Measurements from ENCODE around the gene HOXB4. TPM values are rescaled to one million over a fixed set of nuclear protein-coding genes. Genes with fewer than 3 reads are reported as not detected.

The HOXB4 gene
- total and polyA plus RNA-seq, 5 donors from 2014 or later = 0.16 to 2.9 (median 0.18) TPM; not detected in 2

DNA sequence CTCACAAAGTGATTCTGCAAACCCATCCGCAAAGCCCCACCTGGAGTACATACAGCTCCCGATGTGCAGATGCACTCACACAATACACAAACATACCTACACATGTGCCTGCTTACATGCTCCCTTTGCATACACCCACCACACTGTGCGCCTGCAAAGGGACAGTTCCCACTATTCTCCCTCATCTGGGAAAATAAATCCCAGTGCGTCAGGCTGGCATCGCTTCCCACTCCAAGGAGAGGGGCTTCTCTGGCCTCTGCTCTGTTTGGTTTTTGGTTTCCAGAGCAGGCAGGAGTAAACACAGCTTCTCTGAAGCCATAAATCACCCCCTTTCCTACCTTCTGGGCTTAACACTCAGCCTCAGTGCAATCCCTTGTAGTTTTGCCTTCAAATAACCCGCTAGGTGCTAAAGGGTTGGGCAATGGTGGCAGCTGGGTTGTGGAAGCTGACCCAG, 14.7 kb downstream of the HOXB4 start:
- Histone ChIP-seq H3K27me3 (ENCODE audit: control insufficient read depth, insufficient read depth, low read length) (peaks cover 3% of the 10 kb centered on the region), H3K27ac (ENCODE audit: insufficient read depth, low read length, poor library complexity, severe bottlenecking) (no peak overlapping the region), H3K4me1 (ENCODE audit: control insufficient read depth, insufficient read depth, low read length, poor library complexity, severe bottlenecking) (no peaks in the 10 kb centered on the region), H3K36me3 (ENCODE audit: control insufficient read depth, insufficient read depth, low read length) (no peaks in the 10 kb centered on the region), H3K4me3 (ENCODE audit: low read depth, low read length) (no peak overlapping the region), H3K9me3 (ENCODE audit: control insufficient read depth in 2 of 2, low read length in 2 of 2) (no peaks in the 10 kb centered on the region)
- Mint-ChIP-seq H3K4me3 (no peak overlapping the region), H3K36me3 (peaks cover 5% of the 10 kb centered on the region), H3K4me1 (peaks cover 0 to 14% (median 2%) of the 10 kb centered on the region in 4 donors), H3K9me3 (no peaks in the 10 kb centered on the region), H3K27me3 (peaks cover 9% of the 10 kb centered on the region), H3K27ac (no peak overlapping the region)
- DNase-seq (no peak), ATAC-seq (ENCODE audit: low read depth in 2 of 2) (no peak)

DNA sequence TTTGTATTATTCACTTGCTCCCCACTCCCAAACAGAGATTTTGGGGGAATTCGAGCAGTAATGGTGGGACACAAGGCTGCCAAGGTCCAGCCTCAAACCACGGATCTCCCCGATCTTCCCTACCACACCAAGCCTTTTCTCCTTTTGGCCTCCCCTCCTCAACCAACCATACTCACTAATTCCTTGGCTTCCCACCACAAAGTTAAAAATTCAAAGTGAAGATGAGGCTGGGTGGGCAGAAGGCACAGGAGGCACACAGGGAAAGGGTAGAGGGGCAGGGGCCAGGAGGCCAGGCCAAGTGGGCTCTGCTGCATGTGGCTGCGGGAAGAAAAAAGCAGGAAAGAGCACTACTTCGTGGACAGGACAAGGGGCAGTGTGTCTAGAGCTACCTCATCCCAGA, 15.2 kb downstream of the HOXB4 start:
- H3K27ac ChIP-seq (ENCODE audit: insufficient read depth, low read length, poor library complexity, severe bottlenecking) = no peak overlapping the region

DNA sequence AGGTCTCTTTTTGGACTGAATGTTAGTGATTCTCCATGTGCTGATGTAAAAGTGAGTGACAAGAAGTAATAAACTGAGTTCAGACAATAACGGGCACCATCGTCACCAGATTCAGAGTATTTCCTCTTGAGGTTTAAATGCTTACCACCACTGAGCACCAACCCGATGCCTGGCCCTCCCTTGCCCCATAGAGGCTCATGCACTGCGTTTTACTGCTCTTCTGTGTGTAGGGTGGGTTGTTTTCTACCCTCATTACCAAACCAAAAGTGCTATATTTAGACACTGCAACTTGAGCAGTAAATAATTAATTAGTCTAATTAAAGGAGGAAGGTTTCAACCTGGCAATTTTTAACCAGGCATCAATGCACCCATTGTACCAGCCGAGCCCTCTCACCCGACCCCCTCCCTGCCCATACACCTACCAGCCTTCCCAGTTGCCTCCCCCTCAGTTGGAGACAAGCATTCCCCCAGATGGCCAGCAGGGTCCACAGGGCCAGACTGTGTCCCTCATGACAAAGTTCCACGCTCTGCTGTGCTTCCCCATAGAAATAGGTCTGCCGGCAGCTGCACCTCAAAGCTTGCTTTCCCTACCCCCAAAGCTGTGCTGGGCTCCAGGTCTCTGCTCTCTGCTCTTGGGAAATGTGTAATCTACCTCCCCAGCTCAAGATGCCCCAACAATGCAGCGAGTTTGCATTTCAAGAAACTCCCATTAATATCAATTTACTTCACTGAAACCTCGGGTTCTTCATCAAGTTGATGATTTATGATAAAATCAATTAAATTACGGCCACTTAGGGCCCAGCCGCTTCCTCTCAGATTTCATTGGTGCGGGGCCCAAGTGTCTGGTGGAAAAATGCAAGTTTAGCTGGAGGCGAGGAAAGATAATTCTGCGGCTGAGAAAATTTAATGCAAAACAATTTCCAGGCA, 16.0 kb downstream of the HOXB4 start:
- peaks cover 13% of the 10 kb centered on the region for H3K27me3 Mint-ChIP-seq
- Histone ChIP-seq H3K27me3 (ENCODE audit: control insufficient read depth, insufficient read depth, low read length) (peaks cover 3% of the 10 kb centered on the region), H3K4me1 (ENCODE audit: control insufficient read depth, insufficient read depth, low read length, poor library complexity, severe bottlenecking) (no peaks in the 10 kb centered on the region), H3K4me3 (ENCODE audit: low read depth, low read length) (no peak overlapping the region), H3K9me3 (ENCODE audit: control insufficient read depth in 2 of 2, low read length in 2 of 2) (no peaks in the 10 kb centered on the region), H3K27ac (ENCODE audit: insufficient read depth, low read length, poor library complexity, severe bottlenecking) (no peak overlapping the region), H3K36me3 (ENCODE audit: control insufficient read depth, insufficient read depth, low read length) (no peaks in the 10 kb centered on the region)
- H3K4me1 Mint-ChIP-seq = peaks cover 0 to 12% (median under 1%) of the 10 kb centered on the region in 4 donors
- no peaks in the 10 kb centered on the region for H3K9me3 Mint-ChIP-seq
- H3K36me3 Mint-ChIP-seq = peaks cover 4% of the 10 kb centered on the region
- no peak for DNase-seq
- ATAC-seq (ENCODE audit: low read depth in 2 of 2) = peak in 1 of 2 donors; percentile 48
- no peak overlapping the region for H3K27ac Mint-ChIP-seq
- H3K4me3 Mint-ChIP-seq = no peak overlapping the region

More for the DNA sequence above, 15.2 kb downstream of the HOXB4 start:
- Mint-ChIP-seq H3K4me1 (peaks cover 0 to 12% (median under 1%) of the 10 kb centered on the region in 4 donors), H3K27me3 (peaks cover 12% of the 10 kb centered on the region), H3K36me3 (peaks cover 4% of the 10 kb centered on the region), H3K4me3 (no peak overlapping the region), H3K27ac (no peak overlapping the region), H3K9me3 (no peaks in the 10 kb centered on the region)
- Histone ChIP-seq H3K4me3 (ENCODE audit: low read depth, low read length) (no peak overlapping the region), H3K9me3 (ENCODE audit: control insufficient read depth in 2 of 2, low read length in 2 of 2) (no peaks in the 10 kb centered on the region), H3K27me3 (ENCODE audit: control insufficient read depth, insufficient read depth, low read length) (peaks cover 3% of the 10 kb centered on the region), H3K4me1 (ENCODE audit: control insufficient read depth, insufficient read depth, low read length, poor library complexity, severe bottlenecking) (no peaks in the 10 kb centered on the region), H3K36me3 (ENCODE audit: control insufficient read depth, insufficient read depth, low read length) (no peaks in the 10 kb centered on the region)
- ATAC-seq (ENCODE audit: low read depth in 2 of 2) (no peak), DNase-seq (no peak)

DNA sequence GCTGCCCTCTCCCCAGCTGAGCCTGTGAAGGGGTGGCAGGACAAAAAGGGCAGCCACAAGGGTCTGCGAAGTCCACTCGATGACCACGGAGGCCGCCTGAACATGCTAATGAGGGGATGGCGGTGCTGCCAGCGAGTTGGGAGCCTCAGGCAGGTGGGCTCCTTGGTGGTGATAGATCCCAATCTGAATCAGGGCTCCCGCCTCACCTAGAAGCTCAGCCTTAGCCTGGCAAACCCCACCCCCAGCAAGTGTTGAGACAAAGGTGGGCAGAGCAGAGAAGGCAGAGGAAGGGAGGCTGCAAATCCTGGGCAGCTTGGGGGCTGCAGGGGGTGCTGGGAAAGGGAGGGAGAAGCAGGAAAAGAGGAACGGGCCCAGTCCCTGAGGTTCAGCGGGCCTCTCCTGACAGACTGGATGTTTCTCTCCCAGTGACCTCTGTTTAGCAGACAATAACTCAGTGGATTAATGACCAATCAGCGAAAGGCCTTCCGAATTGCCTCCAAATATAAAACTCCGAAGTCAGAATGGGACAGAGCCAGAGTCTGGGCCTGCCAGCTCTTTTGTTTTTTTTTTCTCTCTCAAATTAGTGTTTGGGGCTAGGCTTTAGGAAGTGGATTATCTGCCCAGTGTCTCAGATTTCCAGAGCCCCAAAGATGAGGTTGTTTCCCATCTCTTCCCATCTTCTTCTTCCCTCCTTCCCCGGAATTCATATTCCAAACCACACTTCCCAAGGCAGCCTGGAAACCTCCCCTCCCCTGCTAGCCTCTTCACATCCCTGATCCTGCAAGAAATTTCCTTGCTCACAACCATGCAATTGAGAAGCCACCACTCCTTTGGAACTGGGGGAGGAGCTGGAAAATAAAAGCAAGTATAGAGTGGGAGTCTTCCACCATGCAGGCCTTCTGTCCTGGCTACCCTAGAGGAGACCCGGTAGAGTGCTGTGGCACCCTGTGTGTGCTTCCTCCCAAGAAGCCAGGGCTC, 18.0 kb downstream of the HOXB4 start:
- Mint-ChIP-seq H3K4me1 (peaks cover 0 to 16% (median 8%) of the 10 kb centered on the region in 4 donors), H3K36me3 (peaks cover 4% of the 10 kb centered on the region), H3K4me3 (no peak overlapping the region), H3K9me3 (no peaks in the 10 kb centered on the region), H3K27me3 (peaks cover 28% of the 10 kb centered on the region), H3K27ac (peak overlapping the region in 1 of 3 donors; percentile 26)
- Histone ChIP-seq H3K36me3 (ENCODE audit: control insufficient read depth, insufficient read depth, low read length) (no peaks in the 10 kb centered on the region), H3K27ac (ENCODE audit: insufficient read depth, low read length, poor library complexity, severe bottlenecking) (no peak overlapping the region), H3K27me3 (ENCODE audit: control insufficient read depth, insufficient read depth, low read length) (no peaks in the 10 kb centered on the region), H3K4me3 (ENCODE audit: low read depth, low read length) (no peak overlapping the region), H3K9me3 (ENCODE audit: control insufficient read depth in 2 of 2, low read length in 2 of 2) (no peaks in the 10 kb centered on the region), H3K4me1 (ENCODE audit: control insufficient read depth, insufficient read depth, low read length, poor library complexity, severe bottlenecking) (peaks cover 2% of the 10 kb centered on the region)
- DNase-seq = no peak
- ATAC-seq (ENCODE audit: low read depth in 2 of 2) = no peak

DNA sequence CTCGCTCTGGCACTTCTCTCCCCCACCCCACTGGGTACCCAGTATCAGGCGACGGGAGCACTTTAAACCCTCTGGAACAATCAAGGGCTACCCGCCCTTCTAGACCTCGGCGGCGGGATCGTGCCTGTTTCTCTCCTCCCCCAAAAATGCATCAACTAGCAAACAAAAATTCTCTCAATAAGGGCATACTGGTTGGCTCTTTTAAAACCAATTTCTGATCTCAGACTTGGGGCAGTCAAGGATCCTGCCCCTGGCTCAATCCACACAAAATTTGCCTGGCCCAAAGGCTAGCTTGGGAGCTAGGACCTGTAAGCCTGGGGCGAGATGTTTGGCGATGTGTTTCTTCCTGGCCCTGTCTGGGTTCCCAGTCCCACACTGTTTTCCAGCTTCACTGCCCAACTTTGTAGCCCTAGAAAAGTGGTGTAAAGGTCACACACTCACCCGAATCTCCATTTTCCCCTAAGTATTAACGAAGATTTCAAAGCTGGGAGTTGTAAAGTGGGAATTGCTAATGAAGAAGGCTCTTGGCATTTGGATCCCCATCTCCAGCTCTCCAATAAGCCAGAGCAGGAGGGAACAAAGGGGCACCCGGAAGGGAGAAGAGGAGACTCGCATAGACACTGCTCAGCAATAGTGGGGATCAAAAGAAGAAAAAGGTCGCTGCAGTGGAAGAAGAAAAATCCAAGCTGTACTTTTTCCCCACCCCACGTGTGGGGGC, 18.9 kb downstream of the HOXB4 start:
- peaks cover 2% of the 10 kb centered on the region for H3K4me1 ChIP-seq (ENCODE audit: control insufficient read depth, insufficient read depth, low read length, poor library complexity, severe bottlenecking)
- Mint-ChIP-seq H3K9me3 (no peaks in the 10 kb centered on the region), H3K4me3 (no peak overlapping the region), H3K4me1 (peaks cover 0 to 12% (median 8%) of the 10 kb centered on the region in 4 donors), H3K27ac (no peak overlapping the region), H3K36me3 (peaks cover 4% of the 10 kb centered on the region), H3K27me3 (peaks cover 28% of the 10 kb centered on the region)
- H3K4me3 ChIP-seq (ENCODE audit: low read depth, low read length) = no peak overlapping the region
- no peaks in the 10 kb centered on the region for H3K36me3 ChIP-seq (ENCODE audit: control insufficient read depth, insufficient read depth, low read length)
- DNase-seq (no peak), ATAC-seq (ENCODE audit: low read depth in 2 of 2) (no peak)
- no peaks in the 10 kb centered on the region for H3K27me3 ChIP-seq (ENCODE audit: control insufficient read depth, insufficient read depth, low read length)
- H3K9me3 ChIP-seq (ENCODE audit: control insufficient read depth in 2 of 2, low read length in 2 of 2) = no peaks in the 10 kb centered on the region
- no peak overlapping the region for H3K27ac ChIP-seq (ENCODE audit: insufficient read depth, low read length, poor library complexity, severe bottlenecking)

DNA sequence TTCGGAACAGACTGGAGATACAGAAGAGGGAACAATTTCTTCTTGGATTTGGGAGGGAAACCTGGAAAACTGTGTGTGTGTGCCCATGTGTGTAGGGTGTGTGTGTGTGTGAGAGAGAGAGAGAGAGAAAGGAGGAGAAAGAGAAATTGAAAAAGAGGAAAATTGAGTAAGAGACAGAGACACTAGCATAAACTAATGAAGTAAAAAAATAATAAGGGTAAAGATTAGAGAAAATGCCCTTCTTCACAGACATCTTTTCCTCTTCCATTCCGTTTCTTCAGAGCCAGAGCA, 19.4 kb downstream of the HOXB4 start:
- Histone ChIP-seq H3K27ac (ENCODE audit: insufficient read depth, low read length, poor library complexity, severe bottlenecking) (no peak overlapping the region), H3K9me3 (ENCODE audit: control insufficient read depth in 2 of 2, low read length in 2 of 2) (no peaks in the 10 kb centered on the region), H3K4me3 (ENCODE audit: low read depth, low read length) (no peak overlapping the region), H3K36me3 (ENCODE audit: control insufficient read depth, insufficient read depth, low read length) (no peaks in the 10 kb centered on the region), H3K27me3 (ENCODE audit: control insufficient read depth, insufficient read depth, low read length) (no peaks in the 10 kb centered on the region), H3K4me1 (ENCODE audit: control insufficient read depth, insufficient read depth, low read length, poor library complexity, severe bottlenecking) (peaks cover 2% of the 10 kb centered on the region)
- H3K27me3 Mint-ChIP-seq = peaks cover 27% of the 10 kb centered on the region
- peaks cover 4% of the 10 kb centered on the region for H3K36me3 Mint-ChIP-seq
- DNase-seq (no peak), ATAC-seq (ENCODE audit: low read depth in 2 of 2) (no peak)
- peak overlapping the region in 1 of 3 donors; percentile 67 for H3K27ac Mint-ChIP-seq
- H3K4me1 Mint-ChIP-seq = peaks cover 0 to 12% (median 8%) of the 10 kb centered on the region in 4 donors
- H3K4me3 Mint-ChIP-seq = no peak overlapping the region
- no peaks in the 10 kb centered on the region for H3K9me3 Mint-ChIP-seq
